DMS114 treated with DMSO at 0.1 percent for 48 hours (cell line): ENCODE measurements around the gene DNAJA3.
"Not testable (repeated sequence)": the region's sequence is repeated elsewhere in the genome, so short reads cannot be mapped to it uniquely, and the experiment has no call there.

Experiments
- DNase-seq: peaks from one replicate; lab custom pipeline; 2025; ENCODE audit not compliant: unreplicated experiment; lab: John Stamatoyannopoulos, UW

The DNAJA3 gene

GRCh38 chr16:4386951-4387565, 38.6 kb upstream of the DNAJA3 start:
- DNase-seq: no peak

GRCh38 chr16:4387781-4388180, 37.9 kb upstream of the DNAJA3 start:
- no peak for DNase-seq

- DNase-seq: no peak
These were observed 37.2 kb upstream of the DNAJA3 start for GRCh38 chr16:4388271-4389021.

GRCh38 chr16:4389051-4389955, 36.4 kb upstream of the DNAJA3 start:
- no peak for DNase-seq

GRCh38 chr16:4390266-4391260, 35.1 kb upstream of the DNAJA3 start:
- no peak for DNase-seq

GRCh38 chr16:4391631-4392381, 33.9 kb upstream of the DNAJA3 start:
- no peak for DNase-seq

GRCh38 chr16:4392382-4393239, 33.1 kb upstream of the DNAJA3 start:
- DNase-seq: no peak

GRCh38 chr16:4393240-4393600, 32.4 kb upstream of the DNAJA3 start:
- no peak for DNase-seq

GRCh38 chr16:4393850-4394249, 31.8 kb upstream of the DNAJA3 start:
- not testable (repeated sequence) for DNase-seq

GRCh38 chr16:4395055-4395726, 30.5 kb upstream of the DNAJA3 start:
- DNase-seq: no peak

GRCh38 chr16:4399001-4399730, 26.5 kb upstream of the DNAJA3 start:
- no peak for DNase-seq

- DNase-seq: no peak
These were observed 24.6 kb upstream of the DNAJA3 start for GRCh38 chr16:4401094-4401501.

GRCh38 chr16:4401510-4401909, 24.2 kb upstream of the DNAJA3 start:
- no peak for DNase-seq

GRCh38 chr16:4402439-4403132, 23.1 kb upstream of the DNAJA3 start:
- DNase-seq: peak; percentile 37

GRCh38 chr16:4403133-4403949, 22.3 kb upstream of the DNAJA3 start:
- no peak for DNase-seq

- no peak for DNase-seq
These were observed 21.3 kb upstream of the DNAJA3 start for GRCh38 chr16:4404247-4404966.
